SK-N-SH treated with all-trans-retinoic acid at 6 μM for 48 hours (cell line): Measurements from ENCODE around the gene ARHGAP26.

Source experiments
- ATAC-seq: fragments of 200-7000 bp; cut with Tn5 transposase; 3 replicates; pipeline ENCODE4 v1.9.1; 2020; ENCODE audit warnings: mild to moderate bottlenecking, moderate library complexity
- ARNTL ChIP-seq: fragments of 450-650 bp; formaldehyde crosslinking; IDR thresholded peaks from 2 replicates; pipeline ENCODE4 v1.5.0; 2020; ENCODE audit warnings: low read depth, mild to moderate bottlenecking, moderate library complexity, borderline replicate concordance
- BACH2 ChIP-seq: fragments of 250-450 bp; sonication (Bioruptor Pico); IDR thresholded peaks from 2 replicates; pipeline ENCODE4 v1.9.0; 2021; ENCODE audit warnings: mild to moderate bottlenecking, borderline replicate concordance
- CREB5 ChIP-seq: fragments of 250-450 bp; sonication (Bioruptor Pico); IDR thresholded peaks from 2 replicates; pipeline ENCODE4 v1.5.1; 2020; ENCODE audit warnings: low read depth, mild to moderate bottlenecking, moderate library complexity
- CSRNP3 ChIP-seq: fragments of 250-450 bp; sonication (Bioruptor Pico); IDR thresholded peaks from 2 replicates; pipeline ENCODE4 v1.5.1; 2021; ENCODE audit warnings: mild to moderate bottlenecking, moderate library complexity
- ESRRG ChIP-seq: fragments of 250-450 bp; sonication (Bioruptor Pico); IDR thresholded peaks from 2 replicates; pipeline ENCODE4 v1.6.1; 2021; ENCODE audit warnings: mild to moderate bottlenecking
- ISL1 ChIP-seq: fragments of 250-450 bp; sonication (Bioruptor Pico); IDR thresholded peaks from 2 replicates; pipeline ENCODE4 v2.1.2; 2022; ENCODE audit warnings: mild to moderate bottlenecking, moderate library complexity
- OSR1 ChIP-seq: fragments of 250-450 bp; sonication (Bioruptor Pico); IDR thresholded peaks from 2 replicates; pipeline ENCODE4 v1.8.0; 2022; ENCODE audit warnings: moderate library complexity, mild to moderate bottlenecking, inconsistent platforms
- PATZ1 ChIP-seq: fragments of 250-450 bp; sonication (Bioruptor Pico); IDR thresholded peaks from 2 replicates; pipeline ENCODE4 v1.8.0; 2020; ENCODE audit warnings: mild to moderate bottlenecking, moderate library complexity, borderline replicate concordance
- PPARA ChIP-seq: fragments of 250-450 bp; sonication (Bioruptor Pico); IDR thresholded peaks from 2 replicates; pipeline ENCODE4 v1.5.0; 2020; ENCODE audit warnings: mild to moderate bottlenecking, borderline replicate concordance
- RARB ChIP-seq: fragments of 250-450 bp; sonication (Bioruptor Pico); IDR thresholded peaks from 2 replicates; pipeline ENCODE4 v1.8.0; 2021; ENCODE audit warnings: mild to moderate bottlenecking, moderate library complexity
- SNAI2 ChIP-seq: fragments of 250-450 bp; sonication (Bioruptor Pico); IDR thresholded peaks from 2 replicates; pipeline ENCODE4 v1.5.0; 2020; ENCODE audit warnings: mild to moderate bottlenecking, moderate library complexity
- TCF4 ChIP-seq: fragments of 250-450 bp; sonication (Bioruptor Pico); IDR thresholded peaks from 2 replicates; pipeline ENCODE4 v1.8.0; 2021; ENCODE audit warnings: mild to moderate bottlenecking, moderate library complexity, borderline replicate concordance
- TOX ChIP-seq: fragments of 250-450 bp; sonication (Bioruptor Pico); IDR thresholded peaks from 2 replicates; pipeline ENCODE4 v1.8.0; 2021; ENCODE audit warnings: mild to moderate bottlenecking, moderate library complexity, borderline replicate concordance
- TSHZ2 ChIP-seq: fragments of 250-450 bp; sonication (Bioruptor Pico); IDR thresholded peaks from 2 replicates; pipeline ENCODE4 v1.5.0; 2020; ENCODE audit warnings: mild to moderate bottlenecking, moderate library complexity
- ZFP3 ChIP-seq: fragments of 250-450 bp; sonication (Bioruptor Pico); IDR thresholded peaks from 2 replicates; pipeline ENCODE4 v1.5.0; 2020; ENCODE audit warnings: mild to moderate bottlenecking, moderate library complexity
- ZFP30 ChIP-seq: fragments of 450-650 bp; formaldehyde crosslinking; IDR thresholded peaks from 2 replicates; pipeline ENCODE4 v1.5.0; 2022; ENCODE audit warnings: mild to moderate bottlenecking, moderate library complexity
- ZNF565 ChIP-seq: fragments of 450-650 bp; formaldehyde crosslinking; conservative IDR thresholded peaks from 2 replicates; pipeline ENCODE4 v1.5.0; 2020; ENCODE audit warnings: low read depth, mild to moderate bottlenecking, moderate library complexity
- ZNF70 ChIP-seq: fragments of 450-650 bp; formaldehyde crosslinking; IDR thresholded peaks from 2 replicates; pipeline ENCODE4 v1.5.0; 2020; ENCODE audit warnings: mild to moderate bottlenecking, moderate library complexity
- ZNF8 ChIP-seq: fragments of 450-650 bp; formaldehyde crosslinking; IDR thresholded peaks from 2 replicates; pipeline ENCODE4 v1.5.0; 2020; ENCODE audit warnings: mild to moderate bottlenecking, moderate library complexity

The ARHGAP26 gene

GRCh38 chr5:143031781-143032580 is 261.8 kb downstream of the ARHGAP26 start:
- ATAC-seq, result no peak
- no peak for TF ChIP-seq ZNF70 (CRISPR knock-in tag)
- TF ChIP-seq BACH2 (CRISPR knock-in tag), result no peak
- TF ChIP-seq ARNTL (CRISPR knock-in tag), result no peak
- no peak for TF ChIP-seq CREB5 (CRISPR knock-in tag)
- TF ChIP-seq ESRRG (CRISPR knock-in tag), result no peak
- no peak for TF ChIP-seq ZFP30 (CRISPR knock-in tag)
- TF ChIP-seq CSRNP3 (CRISPR knock-in tag), result no peak
- no peak for TF ChIP-seq TOX (CRISPR knock-in tag)
- no peak for TF ChIP-seq OSR1
- TF ChIP-seq TSHZ2, result no peak
- TF ChIP-seq ISL1 (CRISPR knock-in tag), result no peak
- no peak for TF ChIP-seq PATZ1
- no peak for TF ChIP-seq SNAI2 (CRISPR knock-in tag)

- ATAC-seq, result no peak
- no peak for TF ChIP-seq PPARA (CRISPR knock-in tag)
- no peak for TF ChIP-seq ZFP3 (CRISPR knock-in tag)
- no peak for TF ChIP-seq ARNTL (CRISPR knock-in tag)
- no peak for TF ChIP-seq ZNF565 (CRISPR knock-in tag)
- no peak for TF ChIP-seq TCF4
- TF ChIP-seq OSR1, result no peak
- no peak for TF ChIP-seq PATZ1
- TF ChIP-seq CSRNP3 (CRISPR knock-in tag), result no peak
These were observed 262.3 kb downstream of the ARHGAP26 start for GRCh38 chr5:143032581-143032836.

- TF ChIP-seq ZNF8 (CRISPR knock-in tag), result no peak
- no peak for TF ChIP-seq PPARA (CRISPR knock-in tag)
- TF ChIP-seq CREB5 (CRISPR knock-in tag), result no peak
- TF ChIP-seq RARB, result no peak
- peak; percentile 72 for ATAC-seq
These were observed 263.5 kb downstream of the ARHGAP26 start for GRCh38 chr5:143033535-143034250.
